IMR-90 (cell line): ENCODE measurements around the gene SEMA5A. TPM values are rescaled to one million over a fixed set of nuclear protein-coding genes. Genes with fewer than 3 reads are reported as not detected.

Source experiments
- ATAC-seq: fragments of 200-7000 bp; cut with Tn5 transposase; 2 replicates; pipeline ENCODE4 v1.9.1; 2020; ENCODE audit warnings: low read depth, mild to moderate bottlenecking, moderate library complexity
- BruUV-seq: library from RNA; stranded (reverse); fragments of 400-500 nt; replicated peaks from 2 replicates; lab custom pipeline; 2021; lab: Mats Ljungman, UMichigan
- CTCF ChIA-PET: fragments of 300-600 bp; formaldehyde crosslinking; extraction: SDS; loops from one replicate; lab custom pipeline; 2021; ENCODE audit warnings: antibody characterized with exemption; lab: Yijun Ruan, JAX
- POLR2A ChIA-PET: fragments of 300-600 bp; sonication (Branson Sonifier 250); formaldehyde crosslinking; loops from one replicate; lab custom pipeline; 2022; ENCODE audit warnings: antibody characterized with exemption; ENCODE audit not compliant: unreplicated experiment; lab: Charles Lee
- DNase-seq: peaks from one replicate; pipeline ENCODE4 v3.0.0; 2013
- H2AFZ ChIP-seq: replicated peaks from 2 replicates; pipeline ENCODE3; 2013; ENCODE audit warnings: low read length, mild to moderate bottlenecking; ENCODE audit not compliant: poor library complexity
- H2AK5ac ChIP-seq: 2 replicates; pipeline ENCODE4 v1.6.1; 2013; ENCODE audit warnings: low read depth, low read length, inconsistent platforms
- H2AK9ac ChIP-seq: replicated peaks from 2 replicates; pipeline ENCODE3; 2013; ENCODE audit warnings: mild to moderate bottlenecking, low read depth, low read length, moderate library complexity; ENCODE audit not compliant: poor library complexity
- H2BK120ac ChIP-seq: 2 replicates; pipeline ENCODE4 v1.6.1; 2013; ENCODE audit warnings: low read depth, low read length, inconsistent platforms
- H2BK15ac ChIP-seq: 3 replicates; pipeline ENCODE4 v1.6.1; 2013; ENCODE audit warnings: low read depth, low read length, inconsistent platforms
- H2BK20ac ChIP-seq: 2 replicates; pipeline ENCODE4 v1.6.1; 2013; ENCODE audit warnings: low read depth, mild to moderate bottlenecking, inconsistent platforms, low read length, moderate library complexity
- H2BK5ac ChIP-seq: 2 replicates; pipeline ENCODE4 v1.6.1; 2013; ENCODE audit warnings: mild to moderate bottlenecking, low read depth, low read length, inconsistent platforms; ENCODE audit not compliant: poor library complexity, severe bottlenecking
- H3K14ac ChIP-seq: replicated peaks from 2 replicates; pipeline ENCODE4 v1.6.1; 2013; ENCODE audit warnings: low read depth, low read length, inconsistent platforms
- H3K18ac ChIP-seq: 2 replicates; pipeline ENCODE4 v1.6.1; 2013; ENCODE audit warnings: low read depth, low read length, control low read depth
- H3K23ac ChIP-seq: 2 replicates; pipeline ENCODE4 v1.6.1; 2013; ENCODE audit warnings: low read depth, low read length, inconsistent platforms
- H3K27ac ChIP-seq: 2 replicates; pipeline ENCODE4 v1.5.1; 2013; ENCODE audit warnings: mild to moderate bottlenecking, control low read depth, low read length; ENCODE audit not compliant: insufficient read depth
- H3K27me3 ChIP-seq: 2 replicates; pipeline ENCODE4 v1.6.1; 2013; ENCODE audit warnings: low read length; ENCODE audit not compliant: control insufficient read depth, insufficient read depth
- H3K36me3 ChIP-seq: 2 replicates; pipeline ENCODE4 v1.6.1; 2013; ENCODE audit warnings: low read length, mixed read lengths; ENCODE audit not compliant: control insufficient read depth, insufficient read depth
- H3K4ac ChIP-seq: 2 replicates; pipeline ENCODE4 v1.6.1; 2013; ENCODE audit warnings: low read depth, low read length, inconsistent platforms
- H3K4me1 ChIP-seq: 2 replicates; pipeline ENCODE4 v1.6.1; 2013; ENCODE audit warnings: low read length, mixed read lengths; ENCODE audit not compliant: control insufficient read depth, insufficient read depth
- H3K4me2 ChIP-seq: 2 replicates; pipeline ENCODE4 v1.6.1; 2013; ENCODE audit warnings: low read depth, mild to moderate bottlenecking, control low read depth, low read length, moderate library complexity
- H3K4me3 ChIP-seq: 2 replicates; pipeline ENCODE4 v1.5.1; 2013; ENCODE audit warnings: low read depth, mild to moderate bottlenecking, control low read depth, low read length, moderate library complexity; ENCODE audit not compliant: insufficient read depth
- H3K56ac ChIP-seq: 2 replicates; pipeline ENCODE4 v1.6.1; 2013; ENCODE audit warnings: low read length, inconsistent platforms; ENCODE audit not compliant: insufficient read depth; ENCODE audit errors: extremely low read depth
- H3K79me1 ChIP-seq, 2 experiments: 2 replicates each; pipeline ENCODE4 v1.6.1; 2013; ENCODE audit warnings: low read length in 2 of 2, inconsistent platforms in 1 of 2, low read depth in 1 of 2
- H3K9ac ChIP-seq: 2 replicates; pipeline ENCODE4 v1.6.1; 2013; ENCODE audit warnings: low read depth, low read length, control low read depth
- H3K9me1 ChIP-seq: 2 replicates; pipeline ENCODE4 v1.6.1; 2013; ENCODE audit warnings: low read length, inconsistent platforms; ENCODE audit not compliant: insufficient read depth
- H3K9me3 ChIP-seq: 2 replicates; pipeline ENCODE4 v1.6.1; 2013; ENCODE audit warnings: low read length; ENCODE audit not compliant: control insufficient read depth, insufficient read depth
- H4K20me1 ChIP-seq: 2 replicates; pipeline ENCODE4 v1.6.1; 2013; ENCODE audit warnings: low read length, inconsistent platforms; ENCODE audit not compliant: insufficient read depth
- H4K5ac ChIP-seq: 2 replicates; pipeline ENCODE4 v1.6.1; 2013; ENCODE audit warnings: mild to moderate bottlenecking, low read depth, low read length, control low read depth
- H4K8ac ChIP-seq, 2 experiments: 2 replicates each; pipeline ENCODE4 v1.6.1; 2013; ENCODE audit warnings: low read depth in 2 of 2, low read length in 2 of 2, control low read depth in 1 of 2, inconsistent platforms in 1 of 2
- H4K91ac ChIP-seq: 2 replicates; pipeline ENCODE4 v1.6.1; 2013; ENCODE audit warnings: low read depth, low read length, inconsistent platforms; ENCODE audit not compliant: insufficient read depth
- CEBPB ChIP-seq: IDR thresholded peaks from 2 replicates; pipeline ENCODE4 v1.6.1; 2012; ENCODE audit warnings: low read depth, low read length, improper control_type of control experiment
- MAFK ChIP-seq: IDR thresholded peaks from 2 replicates; pipeline ENCODE4 v1.6.1; 2012; ENCODE audit warnings: low read depth, low read length, improper control_type of control experiment
- NFE2L2 ChIP-seq: fragments of 150-350 bp; IDR thresholded peaks from 2 replicates; pipeline ENCODE4 v1.6.1; 2016; ENCODE audit warnings: low read depth, mild to moderate bottlenecking, low read length
- RFX5 ChIP-seq: IDR thresholded peaks from 2 replicates; pipeline ENCODE4 v1.8.0; 2012; ENCODE audit warnings: low read depth, mild to moderate bottlenecking, low read length, moderate library complexity
- WGBS, 2 experiments: methylation state at CpG; one replicate each; pipeline versions ENCODE4 v1.1.5 to v1.1.7; 2013; ENCODE audit warnings: missing lambda C conversion rate in 2 of 2; ENCODE audit not compliant: insufficient read length in 1 of 2; ENCODE audit errors: extremely low coverage in 2 of 2; 5-methylcytosine and 5-hydroxymethylcytosine counted together
- dilution Hi-C: fragments of 300-500 bp; cut with HindIII; formaldehyde crosslinking; loops from one replicate; pipeline ENCODE4 v1.14.3; 2018; ENCODE audit warnings: low sequenced_read_pairs; ENCODE audit not compliant: unreplicated experiment
- in situ Hi-C: fragments of 300-500 bp; cut with MboI; formaldehyde crosslinking; loops from 3 replicates; pipeline ENCODE4 v1.14.3; 2019; ENCODE audit warnings: low sequenced_read_pairs, inconsistent platforms, mixed read lengths
- intact Hi-C: fragments of 100-400 bp; cut with micrococcal nuclease; formaldehyde crosslinking; loops from 2 replicates; pipeline ENCODE4 v1.10.0; 2022
- polyA plus RNA-seq, 3 experiments: library from polyadenylated mRNA; depleted of rRNA; stranded (reverse); fragments of >200 nt; gene quantifications; 2 replicates each; pipeline ENCODE4 v1.2.3, GENCODE V29; 2012; ENCODE audit warnings: low replicate concordance in 1 of 3
- total RNA-seq: library from RNA; depleted of rRNA; stranded (reverse); fragments of >200 nt; gene quantifications from 2 replicates; pipeline ENCODE4 v1.2.3, GENCODE V29; 2012
- TF ChIP-seq, protein P1 (sequence below): fragments of 150-350 bp; IDR thresholded peaks from 2 replicates; pipeline ENCODE4 v1.6.1; 2017; ENCODE audit warnings: mild to moderate bottlenecking, antibody characterized with exemption, low read length, low read depth

The SEMA5A gene
- total and polyA plus RNA-seq, 2 of the 4 experiments (the other 2 are of a cell fraction): 8.2 to 9.9 TPM

DNA sequence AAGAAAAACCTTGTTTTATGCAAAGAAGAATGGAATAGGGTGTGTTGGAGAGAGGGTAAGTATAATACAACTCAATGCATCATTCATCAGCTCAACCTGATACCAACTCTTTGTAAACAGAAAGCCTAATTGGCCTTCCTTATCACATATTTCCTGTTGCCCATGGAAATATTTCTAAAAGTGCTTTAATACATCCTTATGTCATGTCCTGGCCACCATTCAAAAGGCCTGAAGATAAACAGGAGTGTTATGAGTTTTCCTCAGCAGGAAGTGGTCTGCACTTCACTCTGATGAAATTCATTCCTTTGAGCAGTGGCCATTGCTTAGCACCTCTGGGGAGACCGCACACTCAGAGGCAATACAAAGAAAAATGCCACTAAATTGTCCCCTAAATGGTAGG lies 511.2 kb downstream of the SEMA5A start:
- whole genome bisulfite sequencing, 2 experiments: no CpG with 5 or more reads among the region's 1 CpG
- dilution Hi-C loops: no loop called here
- peak overlapping the region; percentile 67 to 83; a peak in 2 of 4 replicates for H4K8ac ChIP-seq
- H3K79me1 ChIP-seq: no peaks in the 10 kb centered on the region
- H3K23ac ChIP-seq: peak overlapping the region; percentile 86; the same call in 1 of the 2 replicates
- H2BK20ac ChIP-seq: no peak overlapping the region
- H3K27ac ChIP-seq: no peak overlapping the region
- CTCF ChIA-PET: interaction anchor here (1.0 kb wide), 1 partner anchor 128 kb away, joined by 3 read pairs; no protein-coding TSS in a partner anchor
- H3K9ac ChIP-seq: no peak overlapping the region
- no peaks in the 10 kb centered on the region for H3K9me3 ChIP-seq
- no peak overlapping the region for H3K18ac ChIP-seq
- H2BK5ac ChIP-seq: no peak overlapping the region
- ATAC-seq (peak; percentile 84), DNase-seq (peak; percentile 90)
- H2AK5ac ChIP-seq: peak overlapping the region; percentile 15; the same call in 1 of the 2 replicates
- in situ Hi-C loops: no loop called here
- H3K4ac ChIP-seq: no peak overlapping the region
- H4K20me1 ChIP-seq: no peaks in the 10 kb centered on the region
- H2BK120ac ChIP-seq: no peak overlapping the region
- TF ChIP-seq, protein P1, sequence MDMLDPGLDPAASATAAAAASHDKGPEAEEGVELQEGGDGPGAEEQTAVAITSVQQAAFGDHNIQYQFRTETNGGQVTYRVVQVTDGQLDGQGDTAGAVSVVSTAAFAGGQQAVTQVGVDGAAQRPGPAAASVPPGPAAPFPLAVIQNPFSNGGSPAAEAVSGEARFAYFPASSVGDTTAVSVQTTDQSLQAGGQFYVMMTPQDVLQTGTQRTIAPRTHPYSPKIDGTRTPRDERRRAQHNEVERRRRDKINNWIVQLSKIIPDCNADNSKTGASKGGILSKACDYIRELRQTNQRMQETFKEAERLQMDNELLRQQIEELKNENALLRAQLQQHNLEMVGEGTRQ: no peak
- no peak for TF ChIP-seq RFX5
- TF ChIP-seq CEBPB: peak; percentile 60; the same call in 1 of the 2 replicates
- TF ChIP-seq NFE2L2: no peak
- TF ChIP-seq MAFK: no peak
- no peaks in the 10 kb centered on the region for H3K27me3 ChIP-seq
- H3K14ac ChIP-seq: no peak overlapping the region
- BruUV-seq: no TSS peak
- no peak overlapping the region for H2BK15ac ChIP-seq
- intact Hi-C loops: no loop called here
- H3K4me3 ChIP-seq: no peak overlapping the region
- H4K91ac ChIP-seq: no peak overlapping the region
- no peak overlapping the region for H3K56ac ChIP-seq
- H3K4me1 ChIP-seq: no peaks in the 10 kb centered on the region
- H2AK9ac ChIP-seq: no peak overlapping the region
- peaks cover 1% of the 10 kb centered on the region for H3K36me3 ChIP-seq
- no peak overlapping the region for H2AFZ ChIP-seq
- POLR2A ChIA-PET: no interaction called here
- H4K5ac ChIP-seq: no peak overlapping the region
- no peak overlapping the region for H3K4me2 ChIP-seq
- H3K9me1 ChIP-seq: peaks cover 4% of the 10 kb centered on the region; the same call in 1 of the 2 replicates
